ENCODE measurements around the gene PLSCR1.
A peak's percentile ranks its signal among the peaks of the same experiment; 100 is the strongest.

Gene PLSCR1

DNA sequence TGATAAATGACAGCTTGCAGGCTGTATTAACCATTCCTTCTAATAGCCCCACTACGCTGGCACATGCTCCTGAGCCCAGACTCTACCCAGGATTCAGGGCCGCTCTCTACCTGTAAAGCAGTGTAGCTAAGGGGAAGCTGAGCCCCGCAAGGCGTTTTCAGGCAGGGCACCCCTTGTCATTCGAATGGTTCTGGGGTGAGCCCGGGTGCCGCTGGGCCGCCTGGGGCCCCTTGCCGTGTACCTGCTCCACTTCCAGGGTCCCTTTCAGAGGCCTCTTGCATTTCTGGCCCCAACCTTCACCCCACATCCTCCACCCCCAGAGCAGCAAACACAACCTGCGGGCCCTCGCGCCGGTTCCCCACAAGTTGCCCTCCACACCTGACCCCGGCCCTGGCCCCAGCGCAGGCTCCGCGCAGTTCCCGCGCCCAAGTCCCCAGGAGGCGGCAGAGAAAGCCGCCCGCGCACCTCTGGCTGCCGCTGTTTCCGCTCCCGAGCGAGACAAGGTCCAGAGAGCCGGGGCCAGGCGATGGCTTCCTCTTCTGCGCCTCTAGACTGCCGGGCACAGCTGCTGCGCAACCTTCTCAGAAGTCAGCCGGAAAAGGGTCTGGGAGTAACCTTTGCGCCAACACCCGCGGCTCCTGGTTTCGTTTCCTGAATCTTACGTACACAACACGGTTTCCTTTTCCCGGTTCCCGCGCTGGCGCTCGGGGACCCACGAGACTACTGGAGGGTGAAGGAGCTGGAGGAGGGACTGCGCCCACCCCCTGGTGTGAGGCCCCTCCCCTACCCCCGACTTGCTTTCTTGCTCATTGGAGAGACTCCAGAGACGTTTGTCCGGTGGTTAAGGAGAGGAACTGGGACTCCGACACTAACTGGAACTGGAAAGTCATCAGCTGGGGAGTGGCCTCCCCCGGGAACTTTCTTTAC is at the start of gene PLSCR1:
Gene PLSCR1, minus strand, starts transcription at position 606 of the 927 bp plus-strand sequence. CDS start 8,055 bp downstream, outside the sequence.
- H3K4me3 ChIP-seq (ENCODE audit: low read depth, low read length), result peak within 1 kb of the TSS; percentile 87
- in situ Hi-C loops (cut with HindIII; ENCODE audit: low sequenced_read_pairs), result loop anchor here (5.0 kb wide), 1 partner anchor 47 kb away; no protein-coding TSS in a partner anchor
- DNase-seq (ENCODE audit: low read depth), result peak; percentile 80
- TF ChIP-seq CTCF (IDR thresholded peaks at IDR 0.05; ENCODE audit: low read depth, low read length, missing control alignments), result no peak

DNA sequence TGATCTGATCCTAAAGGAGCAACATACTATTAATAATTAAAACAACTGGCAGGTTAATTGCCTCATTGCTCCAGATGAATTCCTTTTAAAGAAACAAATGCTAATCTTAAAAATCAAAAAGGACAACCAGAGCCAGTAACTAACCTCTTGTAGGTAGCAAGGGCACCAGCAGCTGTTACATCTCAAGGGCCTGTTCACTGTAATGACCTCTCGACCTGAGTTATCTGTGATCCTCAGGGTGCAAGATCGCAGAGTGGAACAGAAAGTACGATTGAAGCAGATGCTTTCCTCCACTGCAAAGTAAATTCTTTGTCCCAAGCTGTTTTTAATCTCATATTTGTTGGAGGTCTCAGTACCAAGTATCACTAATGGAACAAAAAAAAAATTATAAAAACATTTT is 49.4 kb upstream of the PLSCR1 start:
- no peak for DNase-seq (ENCODE audit: low read depth)
- no peak for TF ChIP-seq CTCF (IDR thresholded peaks at IDR 0.05; ENCODE audit: low read depth, low read length, missing control alignments)
- H3K4me3 ChIP-seq (ENCODE audit: low read depth, low read length), result no peak overlapping the region
- in situ Hi-C loops (cut with HindIII; ENCODE audit: low sequenced_read_pairs), result no loop called here

DNA sequence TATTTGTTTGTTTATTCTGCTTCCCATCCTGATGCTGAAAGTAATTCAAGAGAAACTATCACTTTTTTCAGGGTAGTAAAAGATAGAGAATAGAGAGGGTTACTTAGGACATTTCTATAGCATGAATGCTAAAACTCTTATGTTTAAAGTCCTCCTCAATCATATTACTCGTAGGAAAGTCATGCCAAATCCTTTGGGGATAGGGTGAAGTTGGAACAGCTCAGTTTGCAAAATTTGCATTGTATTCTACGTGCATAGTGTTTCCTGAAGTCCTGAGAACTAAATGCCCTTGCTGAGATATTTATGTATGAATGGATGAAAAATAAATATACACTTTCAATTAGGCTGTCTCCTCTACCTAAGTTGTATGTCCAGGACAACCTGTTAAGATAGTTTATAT is 46.1 kb upstream of the PLSCR1 start:
- in situ Hi-C loops (cut with HindIII; ENCODE audit: low sequenced_read_pairs), result no loop called here
- H3K4me3 ChIP-seq (ENCODE audit: low read depth, low read length), result no peak overlapping the region
- no peak for TF ChIP-seq CTCF (IDR thresholded peaks at IDR 0.05; ENCODE audit: low read depth, low read length, missing control alignments)
- DNase-seq (ENCODE audit: low read depth), result no peak

- no peak overlapping the region for H3K4me3 ChIP-seq (ENCODE audit: low read depth, low read length)
- peak; percentile 55 for TF ChIP-seq CTCF (IDR thresholded peaks at IDR 0.05; ENCODE audit: low read depth, low read length, missing control alignments)
- in situ Hi-C loops (cut with HindIII; ENCODE audit: low sequenced_read_pairs), result no loop called here
- DNase-seq (ENCODE audit: low read depth), result peak; percentile 45
Observed at GRCh38 chr3:146589899-146590508, 45.6 kb upstream of the PLSCR1 start.

DNA sequence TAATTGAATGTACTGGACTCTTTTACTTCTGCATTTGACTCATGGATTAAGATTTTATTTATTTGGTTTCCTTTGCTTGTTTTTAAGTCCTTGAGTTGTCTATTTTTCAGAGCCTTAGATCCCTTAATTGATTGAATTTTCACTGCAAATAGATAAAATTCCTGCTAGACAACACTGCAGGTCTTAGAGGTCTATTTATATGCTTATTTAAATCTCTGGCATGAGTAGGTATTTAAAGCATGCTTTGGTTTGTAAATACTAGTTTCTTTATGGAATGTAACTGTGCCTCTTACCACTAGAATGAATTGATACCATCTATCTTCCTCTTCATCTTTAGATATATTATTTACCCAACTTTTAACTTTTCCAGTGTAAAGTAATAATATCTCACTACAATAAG is 40.7 kb upstream of the PLSCR1 start:
- in situ Hi-C loops (cut with HindIII; ENCODE audit: low sequenced_read_pairs), result no loop called here
- DNase-seq (ENCODE audit: low read depth), result no peak
- TF ChIP-seq CTCF (IDR thresholded peaks at IDR 0.05; ENCODE audit: low read depth, low read length, missing control alignments), result no peak
- H3K4me3 ChIP-seq (ENCODE audit: low read depth, low read length), result no peak overlapping the region

DNA sequence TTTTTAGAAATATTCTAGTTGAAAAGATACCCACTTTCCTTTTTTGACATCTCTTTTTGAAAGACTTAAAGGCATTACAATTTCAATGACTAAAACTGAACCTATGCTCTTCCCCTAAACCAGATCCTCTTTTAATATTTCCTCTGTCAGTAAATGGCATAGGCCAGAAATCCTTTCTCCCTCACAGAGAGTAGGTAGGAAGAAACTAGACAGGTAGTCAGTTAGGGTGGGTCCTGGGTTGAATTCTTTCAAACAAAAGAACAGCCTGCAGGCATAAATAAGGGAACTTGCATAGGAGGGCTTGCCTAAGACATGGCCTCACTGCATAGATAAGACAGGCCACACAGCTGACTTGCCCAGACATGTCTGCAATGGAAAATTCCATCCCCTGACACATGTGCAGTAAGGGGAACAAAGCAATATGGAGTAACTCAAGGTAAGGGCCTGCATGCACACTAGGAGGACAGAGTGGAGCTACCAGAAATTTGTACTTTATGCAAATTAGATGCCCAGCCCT is 37.6 kb upstream of the PLSCR1 start:
- TF ChIP-seq CTCF (IDR thresholded peaks at IDR 0.05; ENCODE audit: low read depth, low read length, missing control alignments), result no peak
- DNase-seq (ENCODE audit: low read depth), result no peak
- in situ Hi-C loops (cut with HindIII; ENCODE audit: low sequenced_read_pairs), result no loop called here
- H3K4me3 ChIP-seq (ENCODE audit: low read depth, low read length), result no peak overlapping the region
